PC-3 (cell line): Measurements from ENCODE around the gene NR1D1. TPM values are rescaled to one million over a fixed set of nuclear protein-coding genes. Genes with fewer than 3 reads are reported as not detected.

Source experiments
- ATAC-seq: fragments of 200-7000 bp; cut with Tn5 transposase; 2 replicates; pipeline ENCODE4 v1.9.1; 2020; ENCODE audit warnings: mild to moderate bottlenecking, moderate library complexity
- BruUV-seq: library from RNA; stranded (reverse); fragments of 400-500 nt; replicated peaks from 2 replicates; lab custom pipeline; 2021; lab: Mats Ljungman, UMichigan
- CTCF ChIA-PET: fragments of 300-600 bp; sonication (Branson Sonifier 250); formaldehyde crosslinking; loops from one replicate; lab custom pipeline; 2022; ENCODE audit warnings: antibody characterized with exemption; lab: Charles Lee
- POLR2A ChIA-PET: fragments of 300-600 bp; sonication (Branson Sonifier 250); formaldehyde crosslinking; loops from one replicate; lab custom pipeline; 2022; ENCODE audit warnings: antibody characterized with exemption; ENCODE audit not compliant: unreplicated experiment; lab: Charles Lee
- DNase-seq: peaks from one replicate; pipeline ENCODE4 v3.0.0-alpha.2; 2015
- H2AFZ ChIP-seq: fragments of 300-600 bp; sonication (generic); 2 replicates; pipeline ENCODE4 v1.6.0; 2016; ENCODE audit warnings: antibody characterized with exemption, low read length
- H3F3A ChIP-seq: fragments of 300-600 bp; sonication (generic); one replicate; pipeline ENCODE4 v1.6.0; 2017; ENCODE audit warnings: antibody characterized with exemption, low read length, control low read depth, mild to moderate bottlenecking; ENCODE audit not compliant: unreplicated experiment
- H3K27ac ChIP-seq: fragments of 300-600 bp; sonication (generic); 2 replicates; pipeline ENCODE4 v1.5.1; 2016; ENCODE audit warnings: mild to moderate bottlenecking, low read length
- H3K27me3 ChIP-seq: fragments of 300-600 bp; sonication (generic); 2 replicates; pipeline ENCODE4 v1.6.1; 2016; ENCODE audit warnings: low read length, mixed read lengths
- H3K36me3 ChIP-seq: fragments of 300-600 bp; sonication (generic); 2 replicates; pipeline ENCODE4 v1.6.1; 2016; ENCODE audit warnings: low read depth, mixed run types, low read length, mixed read lengths
- H3K4me1 ChIP-seq: fragments of 300-600 bp; sonication (generic); 2 replicates; pipeline ENCODE4 v1.5.1; 2016; ENCODE audit warnings: low read length; ENCODE audit not compliant: insufficient read depth
- H3K4me2 ChIP-seq: fragments of 300-600 bp; sonication (generic); 2 replicates; pipeline ENCODE4 v1.6.0; 2016; ENCODE audit warnings: low read length
- H3K4me3 ChIP-seq: fragments of 300-600 bp; sonication (generic); 2 replicates; pipeline ENCODE4 v1.5.1; 2016; ENCODE audit warnings: mild to moderate bottlenecking, low read length, mixed read lengths
- H3K79me2 ChIP-seq: fragments of 300-600 bp; sonication (generic); 2 replicates; pipeline ENCODE4 v1.6.1; 2017; ENCODE audit warnings: low read length, mixed read lengths
- H3K9ac ChIP-seq: fragments of 300-600 bp; sonication (generic); 2 replicates; pipeline ENCODE4 v1.6.0; 2016; ENCODE audit warnings: mild to moderate bottlenecking, low read length
- H3K9me2 ChIP-seq: fragments of 300-600 bp; sonication (generic); replicated peaks from 2 replicates; pipeline ENCODE4 v1.6.1; 2016; ENCODE audit warnings: mixed run types, low read length, mixed read lengths
- H3K9me3 ChIP-seq: fragments of 300-600 bp; sonication (generic); 2 replicates; pipeline ENCODE4 v1.6.1; 2016; ENCODE audit warnings: low read length, mixed read lengths
- H4K20me1 ChIP-seq: fragments of 300-600 bp; sonication (generic); 2 replicates; pipeline ENCODE4 v1.6.1; 2016; ENCODE audit warnings: low read length, mixed read lengths
- EZH2 ChIP-seq: fragments of 300-600 bp; sonication (generic); IDR thresholded peaks from one replicate; pipeline ENCODE4 v1.6.1; 2017; ENCODE audit warnings: antibody characterized with exemption, mild to moderate bottlenecking, low read length; ENCODE audit not compliant: unreplicated experiment
- EZH2phosphoT487 ChIP-seq: fragments of 300-600 bp; sonication (generic); IDR thresholded peaks from 2 replicates; pipeline ENCODE4 v1.6.1; 2018; ENCODE audit warnings: mild to moderate bottlenecking, antibody characterized with exemption, low read length, borderline replicate concordance
- intact Hi-C: fragments of 100-400 bp; cut with micrococcal nuclease; formaldehyde crosslinking; loops from 2 replicates; pipeline ENCODE4 v1.9.0; 2023
- total RNA-seq: library from RNA; depleted of rRNA; stranded (reverse); fragments of >200 nt; gene quantifications from 2 replicates; pipeline ENCODE4 v1.2.3, GENCODE V29; 2014
- TF ChIP-seq, protein P1 (sequence below): fragments of 300-600 bp; sonication (generic); conservative IDR thresholded peaks from 2 replicates; pipeline ENCODE4 v1.5.1; 2017; ENCODE audit warnings: antibody characterized with exemption, low read depth, mild to moderate bottlenecking, low read length

Gene NR1D1
- total RNA-seq, 1 experiment from 2014 or later = 7.1 TPM

DNA sequence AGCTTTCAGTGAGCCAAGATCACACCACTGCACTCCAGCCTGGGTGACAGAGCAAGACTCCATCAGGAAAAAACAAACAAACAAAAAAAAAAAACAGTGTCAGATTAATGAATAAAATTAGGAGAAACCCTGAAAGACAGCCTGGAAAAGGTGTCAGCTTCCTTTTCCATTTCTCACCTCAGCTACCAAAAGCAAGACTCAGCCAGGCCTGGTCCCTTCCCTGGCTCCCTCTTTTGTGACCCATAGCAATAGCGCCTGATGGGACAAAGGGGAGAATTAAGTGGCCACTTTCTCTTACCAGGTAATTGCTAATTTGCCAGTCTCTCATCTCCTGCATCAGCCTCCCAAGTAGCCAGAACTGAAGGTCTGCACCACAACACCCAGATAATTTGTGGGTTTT is 41.5 kb downstream of the NR1D1 start:
- no TSS peak for BruUV-seq
- ATAC-seq = no peak
- no peak overlapping the region for H3K4me3 ChIP-seq
- H3F3A ChIP-seq = no peaks in the 10 kb centered on the region
- intact Hi-C loops = no loop called here
- peaks cover 5% of the 10 kb centered on the region; the same call in 1 of the 2 replicates for H3K4me1 ChIP-seq
- no peaks in the 10 kb centered on the region for H3K9me2 ChIP-seq
- H3K79me2 ChIP-seq = peaks cover 3% of the 10 kb centered on the region; the same call in 1 of the 2 replicates
- H3K27me3 ChIP-seq = no peaks in the 10 kb centered on the region
- no peak overlapping the region for H2AFZ ChIP-seq
- no peak for DNase-seq
- TF ChIP-seq EZH2 (no peak), EZH2phosphoT487 (no peak)
- TF ChIP-seq, protein P1, sequence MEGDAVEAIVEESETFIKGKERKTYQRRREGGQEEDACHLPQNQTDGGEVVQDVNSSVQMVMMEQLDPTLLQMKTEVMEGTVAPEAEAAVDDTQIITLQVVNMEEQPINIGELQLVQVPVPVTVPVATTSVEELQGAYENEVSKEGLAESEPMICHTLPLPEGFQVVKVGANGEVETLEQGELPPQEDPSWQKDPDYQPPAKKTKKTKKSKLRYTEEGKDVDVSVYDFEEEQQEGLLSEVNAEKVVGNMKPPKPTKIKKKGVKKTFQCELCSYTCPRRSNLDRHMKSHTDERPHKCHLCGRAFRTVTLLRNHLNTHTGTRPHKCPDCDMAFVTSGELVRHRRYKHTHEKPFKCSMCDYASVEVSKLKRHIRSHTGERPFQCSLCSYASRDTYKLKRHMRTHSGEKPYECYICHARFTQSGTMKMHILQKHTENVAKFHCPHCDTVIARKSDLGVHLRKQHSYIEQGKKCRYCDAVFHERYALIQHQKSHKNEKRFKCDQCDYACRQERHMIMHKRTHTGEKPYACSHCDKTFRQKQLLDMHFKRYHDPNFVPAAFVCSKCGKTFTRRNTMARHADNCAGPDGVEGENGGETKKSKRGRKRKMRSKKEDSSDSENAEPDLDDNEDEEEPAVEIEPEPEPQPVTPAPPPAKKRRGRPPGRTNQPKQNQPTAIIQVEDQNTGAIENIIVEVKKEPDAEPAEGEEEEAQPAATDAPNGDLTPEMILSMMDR = no peak
- H4K20me1 ChIP-seq = no peaks in the 10 kb centered on the region
- no peak overlapping the region for H3K4me2 ChIP-seq
- H3K27ac ChIP-seq = no peak overlapping the region
- ChIA-PET CTCF (no interaction called here), POLR2A (no interaction called here)
- H3K36me3 ChIP-seq = no peaks in the 10 kb centered on the region
- H3K9ac ChIP-seq = no peak overlapping the region
- H3K9me3 ChIP-seq = no peaks in the 10 kb centered on the region

DNA sequence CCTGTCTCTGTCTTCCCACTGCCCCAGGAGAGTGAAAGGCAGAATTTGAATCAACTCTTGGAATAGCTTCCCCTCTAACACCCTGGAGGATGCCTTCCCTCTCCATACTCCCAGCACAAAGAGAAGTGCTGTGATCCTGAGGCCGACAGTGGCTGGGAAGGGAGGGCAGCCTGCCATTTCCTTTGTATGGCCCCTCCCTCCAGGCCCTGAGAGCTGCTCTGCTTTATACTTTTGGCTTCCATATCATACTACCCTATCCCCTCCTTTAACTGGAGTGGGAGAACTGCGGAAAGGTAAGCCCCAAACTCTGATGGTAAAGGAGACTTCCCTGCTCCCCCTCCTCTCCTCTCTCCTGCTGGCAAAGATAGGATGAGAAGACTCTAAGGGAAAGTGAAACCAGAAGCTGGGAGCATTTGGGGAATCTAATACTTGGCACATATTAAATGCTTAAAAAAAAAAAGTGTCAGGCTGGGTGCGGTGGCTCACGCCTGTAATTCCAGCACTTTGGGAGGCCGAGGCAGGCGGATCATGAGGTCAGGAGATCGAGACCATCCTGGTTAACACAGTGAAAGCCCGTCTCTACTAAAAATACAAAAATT is 42.1 kb downstream of the NR1D1 start:
- Histone ChIP-seq H3K27ac (no peak overlapping the region), H3K4me1 (peaks cover 7% of the 10 kb centered on the region), H2AFZ (no peak overlapping the region), H3K4me2 (no peak overlapping the region), H3K27me3 (no peaks in the 10 kb centered on the region), H3K9me2 (no peaks in the 10 kb centered on the region), H3K79me2 (peaks cover 8% of the 10 kb centered on the region; the same call in 1 of the 2 replicates), H4K20me1 (no peaks in the 10 kb centered on the region), H3F3A (no peaks in the 10 kb centered on the region), H3K36me3 (no peaks in the 10 kb centered on the region), H3K4me3 (no peak overlapping the region), H3K9me3 (no peaks in the 10 kb centered on the region), H3K9ac (no peak overlapping the region)
- CTCF ChIA-PET = no interaction called here
- no peak for TF ChIP-seq EZH2
- TF ChIP-seq, protein P1 = no peak
- intact Hi-C loops = no loop called here
- no peak for DNase-seq
- ATAC-seq = no peak
- BruUV-seq = no TSS peak
- POLR2A ChIA-PET = interaction anchor here (0.7 kb wide), 1 partner anchor 132 kb away, joined by 3 read pairs; no protein-coding TSS in a partner anchor

DNA sequence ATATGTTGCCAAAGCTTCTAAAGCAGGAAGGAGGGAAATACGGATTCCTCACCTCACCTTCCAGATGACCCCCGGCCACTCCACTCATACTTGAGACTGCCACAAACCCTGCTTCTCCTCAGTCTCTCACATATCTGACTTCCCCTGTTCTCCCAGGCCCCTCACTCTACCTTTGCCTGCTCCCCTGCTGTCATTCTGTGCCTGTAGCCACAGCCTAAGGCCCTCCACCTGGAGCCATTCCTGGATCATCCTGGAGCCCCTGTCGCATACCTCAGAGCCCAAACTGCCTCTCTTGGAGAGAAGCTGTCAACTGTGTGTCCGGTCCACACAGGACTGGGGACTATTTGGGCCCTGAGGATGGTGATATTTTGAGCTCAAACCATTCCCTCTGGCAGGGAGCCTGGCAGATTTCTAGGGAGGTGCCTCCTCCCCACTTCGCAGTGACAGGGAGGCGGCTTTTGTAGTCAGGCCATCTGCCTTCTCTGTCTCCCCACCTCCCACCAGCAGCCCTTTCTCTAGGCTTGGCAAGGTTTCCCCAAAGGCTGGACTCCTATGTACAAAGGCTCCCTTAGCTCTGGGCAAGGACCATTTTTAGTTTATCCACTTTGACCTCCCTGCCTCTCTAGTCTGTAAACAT is 43.9 kb downstream of the NR1D1 start:
- H3K27ac ChIP-seq = no peak overlapping the region
- ATAC-seq (no peak), DNase-seq (no peak)
- no peaks in the 10 kb centered on the region for H4K20me1 ChIP-seq
- TF ChIP-seq, protein P1 = no peak
- TF ChIP-seq EZH2phosphoT487 (no peak), EZH2 (no peak)
- H3K9me2 ChIP-seq = no peaks in the 10 kb centered on the region
- no peak overlapping the region for H2AFZ ChIP-seq
- H3K4me3 ChIP-seq = no peak overlapping the region
- no peak overlapping the region for H3K4me2 ChIP-seq
- intact Hi-C loops = no loop called here
- CTCF ChIA-PET = no interaction called here
- H3K9ac ChIP-seq = no peak overlapping the region
- peaks cover 11% of the 10 kb centered on the region; the same call in 1 of the 2 replicates for H3K79me2 ChIP-seq
- no peaks in the 10 kb centered on the region for H3K9me3 ChIP-seq
- peaks cover 9% of the 10 kb centered on the region for H3K4me1 ChIP-seq
- no peaks in the 10 kb centered on the region for H3K27me3 ChIP-seq
- H3F3A ChIP-seq = no peaks in the 10 kb centered on the region
- no TSS peak for BruUV-seq
- H3K36me3 ChIP-seq = no peaks in the 10 kb centered on the region
- POLR2A ChIA-PET = no interaction called here
